Ramos (cell line): ENCODE data around the gene UBR4.

Experiments
- in situ Hi-C: fragments of 300-500 bp; cut with MboI; formaldehyde crosslinking; loops from one replicate; pipeline ENCODE4 v1.14.3; 2022; ENCODE audit warnings: low sequenced_read_pairs; ENCODE audit not compliant: unreplicated experiment

Gene UBR4

DNA sequence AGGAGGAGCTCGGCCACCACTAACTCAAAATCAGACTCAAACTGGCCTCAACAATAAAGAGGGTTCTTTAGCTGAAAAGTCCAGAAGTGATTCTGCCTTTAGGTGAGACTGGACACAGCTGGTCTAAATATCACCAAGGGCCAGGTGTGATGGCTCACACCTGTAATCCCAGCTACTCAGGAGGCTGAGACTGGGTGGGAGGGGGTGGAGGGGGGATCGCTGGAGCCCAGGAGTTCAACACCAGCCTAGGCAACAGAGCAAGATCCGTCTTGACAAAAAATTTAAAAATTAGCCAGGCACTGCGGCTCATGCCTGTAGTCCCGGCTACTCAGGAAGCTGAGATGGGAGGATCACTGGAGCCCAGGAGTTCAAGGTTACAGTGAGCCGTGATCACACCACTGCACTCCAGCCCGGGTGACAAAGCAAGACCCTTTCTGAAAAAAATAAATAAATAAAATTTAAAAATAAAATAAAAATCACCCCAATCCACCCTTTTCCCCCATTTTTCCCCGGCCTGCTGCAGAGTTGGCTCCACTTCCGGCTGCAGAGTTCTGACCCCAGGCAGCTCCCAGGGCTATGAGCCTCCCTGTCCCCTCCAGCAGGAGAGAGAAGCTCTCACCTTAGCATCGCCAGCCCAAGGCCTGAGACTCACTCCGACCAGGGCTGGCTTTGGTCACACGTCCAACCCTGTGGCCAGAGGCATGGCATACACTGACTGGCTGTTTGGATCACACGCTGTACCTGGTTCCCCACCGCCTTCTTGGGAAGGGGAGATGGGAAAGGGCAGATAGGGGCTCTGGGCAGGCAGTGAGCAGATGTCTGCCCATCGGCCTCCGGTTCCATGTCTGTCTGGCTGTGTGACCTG lies 166.3 kb downstream of the UBR4 start:
- in situ Hi-C loops = no loop called here

DNA sequence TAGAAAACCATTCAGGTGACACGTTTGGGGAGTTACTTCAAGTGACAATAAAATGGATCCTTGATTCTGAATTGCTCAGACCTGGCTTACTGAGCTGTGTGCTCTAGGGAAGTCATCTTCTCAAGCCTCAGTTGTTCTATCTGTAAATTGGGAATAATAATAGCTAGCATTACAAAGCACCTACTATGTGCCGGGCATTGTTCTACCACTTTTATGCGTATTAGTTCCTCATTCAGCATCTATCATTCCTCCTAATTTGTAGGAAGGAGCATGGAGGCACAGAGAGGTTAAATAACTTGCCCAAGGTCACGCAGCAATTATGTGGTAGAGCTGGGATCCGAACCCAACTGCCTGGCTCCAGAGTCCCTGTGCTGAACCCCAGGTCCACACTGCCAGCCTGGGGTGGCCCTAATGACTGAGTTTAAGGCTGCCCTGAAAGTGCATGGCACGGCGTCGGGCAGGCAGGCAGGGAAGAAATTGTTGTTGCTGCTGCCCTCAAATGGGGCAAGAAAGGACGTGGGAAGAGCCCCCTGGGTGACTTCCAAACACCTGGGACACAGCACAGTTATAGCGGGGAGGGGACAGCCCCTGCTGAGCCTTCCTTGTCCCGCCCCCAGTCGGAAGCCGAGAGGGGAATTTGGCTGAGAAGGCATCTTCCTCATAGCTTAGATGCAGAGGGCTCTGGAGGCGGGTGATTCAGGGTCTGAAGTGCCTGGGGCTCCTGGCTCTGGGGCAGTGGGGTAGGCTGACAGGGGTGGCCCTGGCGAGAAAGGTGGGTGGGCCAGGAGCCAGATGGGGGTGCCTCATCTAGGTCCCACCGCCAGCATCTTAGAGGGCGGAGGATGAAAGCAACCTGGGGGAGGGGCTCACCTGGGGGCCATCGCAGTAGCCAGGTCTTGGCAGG lies 167.1 kb downstream of the UBR4 start:
- in situ Hi-C loops = no loop called here

- in situ Hi-C loops = no loop called here
Observed at GRCh38 chr1:19040010-19040680, 169.9 kb downstream of the UBR4 start.

GRCh38 chr1:19038732-19039131 lies 171.3 kb downstream of the UBR4 start:
- in situ Hi-C loops = no loop called here

DNA sequence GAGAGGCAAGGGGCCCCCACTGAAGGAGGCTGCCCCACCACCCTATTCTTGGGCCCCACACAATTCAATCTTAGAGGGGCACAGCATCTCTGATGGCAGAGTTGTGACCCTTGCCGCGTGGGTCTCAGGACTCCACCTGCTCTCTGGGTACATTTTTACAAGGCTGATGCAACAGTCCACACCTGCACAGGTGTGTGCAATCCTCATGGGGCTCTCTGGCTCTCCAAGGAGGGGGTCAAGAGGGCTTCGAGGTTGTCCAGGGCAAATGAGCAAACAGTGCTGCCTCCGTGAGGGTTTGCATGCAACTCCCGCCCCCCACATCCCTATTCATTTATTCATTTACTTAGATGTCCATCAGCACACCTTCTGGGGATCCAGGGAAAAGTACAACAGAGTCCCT lies 172.0 kb downstream of the UBR4 start:
- in situ Hi-C loops = no loop called here

DNA sequence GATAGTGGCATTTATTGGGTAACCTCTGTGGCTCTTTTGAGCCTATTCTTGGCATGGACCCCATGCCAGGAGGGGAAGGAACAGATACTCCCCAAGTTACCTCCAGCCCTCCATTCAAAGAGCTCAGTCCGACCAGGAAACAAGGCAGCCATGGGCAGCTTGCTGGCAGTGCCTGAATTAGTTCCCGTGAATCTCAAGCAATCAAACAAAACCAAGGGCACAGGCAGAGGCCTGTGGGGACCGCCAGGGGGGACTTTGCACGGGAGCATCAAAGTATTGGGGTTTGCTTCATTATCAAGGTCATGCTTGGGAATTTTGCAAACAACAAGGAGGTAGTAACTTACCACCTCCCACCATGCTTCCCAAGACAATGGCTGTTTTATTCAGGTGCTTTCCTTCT lies 172.4 kb downstream of the UBR4 start:
- in situ Hi-C loops = no loop called here

- in situ Hi-C loops = no loop called here
Observed at GRCh38 chr1:19036813-19037605, 173.1 kb downstream of the UBR4 start.

- in situ Hi-C loops = no loop called here
Observed at GRCh38 chr1:19036041-19036812, 173.8 kb downstream of the UBR4 start.

DNA sequence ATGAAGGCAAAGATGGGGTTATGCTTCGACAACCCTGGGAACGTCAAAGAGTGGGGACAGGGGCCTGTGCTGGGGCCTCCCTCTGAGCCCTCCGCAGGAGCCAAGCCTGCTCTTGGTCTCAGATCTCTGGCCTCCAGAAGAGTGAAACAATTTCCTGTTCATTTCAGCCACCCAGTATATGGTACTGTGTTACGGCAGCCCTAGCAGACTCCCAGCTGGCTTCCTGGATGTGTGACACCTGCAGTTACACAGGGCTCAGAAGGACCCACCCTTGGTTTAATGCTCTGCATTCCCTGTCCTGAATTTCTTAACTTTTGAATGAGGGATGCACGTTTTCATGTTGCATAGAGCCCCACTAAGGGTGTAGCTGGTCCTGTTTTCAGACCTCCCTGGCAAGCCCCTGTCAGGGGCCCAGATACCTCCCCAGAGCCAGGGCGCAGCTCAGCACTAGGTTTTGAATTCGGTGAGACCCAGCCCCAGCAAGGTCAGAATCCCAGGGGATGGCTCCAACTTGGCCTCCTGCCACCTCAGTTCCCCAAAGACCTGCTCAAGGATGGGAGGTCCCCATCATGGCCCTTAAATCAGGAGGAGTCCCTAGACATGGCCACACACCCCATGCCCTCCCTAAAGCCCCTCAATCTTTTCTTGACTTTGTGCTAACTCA lies 174.6 kb downstream of the UBR4 start:
- in situ Hi-C loops = no loop called here

GRCh38 chr1:19034721-19035120 lies 175.3 kb downstream of the UBR4 start:
- in situ Hi-C loops = no loop called here

DNA sequence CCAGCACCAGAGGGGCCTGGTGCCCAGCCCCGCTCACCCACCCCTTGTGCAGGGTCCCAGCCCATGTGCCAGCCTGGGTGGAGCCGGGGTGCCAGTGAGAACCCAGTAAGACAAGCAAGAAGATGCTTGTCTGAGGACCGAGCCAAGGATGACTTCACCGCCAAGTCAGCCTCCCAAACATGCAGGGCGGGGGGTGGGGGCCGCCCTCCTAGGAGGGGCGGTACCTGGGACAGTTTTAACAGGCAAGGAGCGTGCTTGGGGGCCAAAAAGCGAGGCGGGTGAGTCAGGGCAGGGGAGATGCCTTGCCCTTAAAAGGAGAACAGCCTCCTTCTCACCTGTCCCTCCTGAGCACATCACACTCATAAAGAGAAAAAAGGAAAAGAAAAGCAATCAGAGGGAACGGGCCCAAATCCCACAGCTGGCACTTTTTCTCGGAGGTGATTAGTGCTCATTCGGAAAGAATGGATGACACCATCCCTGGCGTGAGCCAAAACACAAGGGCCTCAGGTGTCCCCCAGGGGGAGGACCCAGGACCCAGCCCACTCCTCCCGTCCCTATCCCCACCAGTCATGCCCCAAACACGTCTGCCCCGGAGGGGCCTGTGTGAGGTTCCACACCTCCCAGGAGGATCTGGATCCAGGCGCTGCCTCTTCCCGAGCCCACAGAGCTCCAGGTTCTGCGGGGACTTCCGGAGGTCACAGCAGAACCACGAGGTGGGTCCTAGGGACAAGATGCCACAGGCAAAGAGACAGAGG lies 176.0 kb downstream of the UBR4 start:
- in situ Hi-C loops = no loop called here

- in situ Hi-C loops = no loop called here
Observed at GRCh38 chr1:19033515-19033839, 176.6 kb downstream of the UBR4 start.

DNA sequence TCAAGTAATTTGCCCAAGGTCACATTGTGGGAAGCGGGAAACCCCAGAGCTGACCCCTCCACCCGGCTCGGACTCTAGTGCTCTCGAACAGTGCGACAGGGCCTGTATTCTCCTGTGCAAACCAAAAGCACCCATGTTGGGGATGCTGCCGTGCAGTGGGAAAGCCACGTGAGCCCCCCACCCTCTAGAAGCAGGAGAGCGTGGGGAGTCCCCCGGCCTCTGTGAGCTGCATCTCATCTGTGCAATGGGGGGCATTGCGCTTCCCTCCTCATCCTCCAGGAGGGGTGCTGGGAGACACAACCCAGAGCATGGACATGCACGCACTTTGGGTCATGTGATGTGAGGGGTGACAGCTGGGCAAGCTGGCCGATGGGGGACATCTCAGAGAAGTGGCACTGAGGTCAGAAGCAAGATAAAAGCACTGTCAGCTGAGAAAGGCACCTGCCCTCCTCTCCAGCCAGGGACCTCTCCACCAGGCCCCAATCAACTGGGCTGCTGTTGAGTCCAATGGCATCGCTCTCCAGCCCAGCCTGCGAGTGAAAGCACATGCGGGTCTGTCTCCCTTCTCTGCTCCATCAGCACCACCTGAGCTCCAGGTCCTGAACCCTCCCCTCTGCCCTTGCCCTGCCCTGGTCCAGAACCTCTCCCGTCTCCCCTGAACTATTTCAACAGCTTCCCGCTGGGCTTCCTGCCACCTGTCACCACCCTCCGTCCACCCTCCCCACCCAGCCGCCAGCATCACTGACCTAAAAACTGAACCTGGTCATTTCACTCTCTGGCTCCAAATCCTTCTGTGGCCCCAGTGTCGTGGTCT lies 177.2 kb downstream of the UBR4 start:
- in situ Hi-C loops = no loop called here

DNA sequence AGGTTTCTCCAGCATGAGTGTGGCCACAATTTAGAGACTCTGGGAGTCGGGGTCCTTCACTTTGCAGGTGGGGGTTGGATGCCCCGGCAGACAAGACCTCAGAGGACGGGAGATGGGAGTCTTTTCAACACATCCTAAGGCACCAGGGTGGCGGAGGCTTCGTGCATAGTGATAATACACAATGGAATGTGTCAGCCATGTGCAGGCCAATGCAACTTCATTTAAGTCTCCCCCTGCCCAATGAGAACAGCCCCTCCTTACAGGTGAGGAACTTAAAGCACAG lies 177.7 kb downstream of the UBR4 start:
- in situ Hi-C loops = no loop called here

DNA sequence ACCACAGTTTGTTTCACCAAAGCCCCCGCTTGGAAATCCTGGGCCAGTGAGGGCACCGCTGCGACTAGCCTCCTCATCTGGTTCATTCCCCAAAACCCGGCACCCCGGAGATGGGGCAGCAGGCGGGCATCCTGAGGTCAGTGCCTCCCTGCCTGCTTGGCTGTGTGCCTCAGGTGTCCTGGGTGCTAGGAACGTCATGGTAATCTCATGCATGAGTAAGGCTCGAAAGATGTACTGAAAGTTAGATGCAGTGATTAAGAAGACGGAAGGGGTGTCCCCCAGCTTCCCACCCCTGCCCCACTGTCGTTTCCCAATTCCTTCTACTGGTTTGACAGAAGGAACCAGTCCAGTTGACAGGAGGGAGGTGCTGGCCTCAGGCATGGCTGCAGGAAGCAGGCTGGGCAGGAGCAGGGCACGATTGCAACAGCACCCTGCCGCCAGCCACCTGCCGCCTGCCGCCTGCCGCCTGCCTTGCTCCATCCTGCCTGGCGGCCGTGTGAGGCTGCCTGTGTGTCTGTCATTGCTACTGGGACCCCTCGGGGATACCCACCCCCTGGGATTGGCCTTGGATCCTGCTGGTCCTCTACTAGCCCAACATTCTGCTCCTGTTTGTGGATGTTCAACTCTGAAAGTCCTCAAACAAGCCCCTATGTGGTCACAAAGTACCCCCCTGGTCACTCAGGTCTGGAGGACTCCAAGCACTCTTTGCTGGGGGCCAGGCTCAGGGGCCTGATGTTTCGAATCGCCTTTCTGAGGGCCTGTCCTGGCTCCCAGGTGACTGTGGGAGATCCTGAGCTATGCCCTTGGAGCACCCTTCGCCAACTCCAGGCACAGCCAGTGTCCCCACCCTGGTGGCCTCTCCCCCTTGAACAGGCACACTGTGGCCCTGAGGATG lies 180.6 kb downstream of the UBR4 start:
- in situ Hi-C loops = no loop called here

- in situ Hi-C loops = no loop called here
Observed at GRCh38 chr1:19028546-19029129, 181.4 kb downstream of the UBR4 start.
